ENCODE measurements around the gene CCDC110.

CCDC110 gene

DNA sequence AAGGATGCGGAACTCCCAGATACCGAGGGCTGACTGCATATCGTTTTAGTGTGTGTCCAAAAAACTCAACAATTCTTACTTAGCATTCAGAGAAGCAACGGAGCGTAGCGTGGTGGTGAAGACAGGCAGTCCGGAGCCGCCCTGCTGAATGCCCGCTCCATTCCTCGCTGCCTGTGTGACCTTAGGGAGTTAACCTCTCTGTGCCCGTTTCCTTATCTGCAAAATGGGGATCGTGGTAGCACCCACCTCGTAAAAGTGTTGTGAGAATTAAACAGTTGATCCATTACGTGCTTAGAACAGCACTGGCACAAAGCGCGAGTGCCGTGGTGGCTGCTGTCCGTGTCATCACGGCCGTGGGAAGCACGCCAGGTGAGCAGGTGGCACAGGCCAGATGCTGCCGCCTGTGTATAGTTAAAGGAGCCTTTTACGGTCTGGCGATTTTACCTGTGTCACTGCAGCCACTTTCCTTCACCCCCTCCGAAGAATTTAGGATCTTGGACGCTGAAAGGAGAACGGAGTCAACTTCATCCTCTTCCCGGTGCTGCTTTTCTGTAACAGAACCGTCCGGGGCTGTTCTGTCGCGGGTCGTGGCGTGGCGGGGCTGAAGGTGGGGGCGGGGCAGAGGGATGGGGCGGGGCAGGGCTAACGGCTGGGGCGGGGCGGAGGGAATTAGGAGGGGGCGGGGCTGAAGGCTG lies 885 bp downstream of the CCDC110 start:
- no peak for DNase-seq

DNA sequence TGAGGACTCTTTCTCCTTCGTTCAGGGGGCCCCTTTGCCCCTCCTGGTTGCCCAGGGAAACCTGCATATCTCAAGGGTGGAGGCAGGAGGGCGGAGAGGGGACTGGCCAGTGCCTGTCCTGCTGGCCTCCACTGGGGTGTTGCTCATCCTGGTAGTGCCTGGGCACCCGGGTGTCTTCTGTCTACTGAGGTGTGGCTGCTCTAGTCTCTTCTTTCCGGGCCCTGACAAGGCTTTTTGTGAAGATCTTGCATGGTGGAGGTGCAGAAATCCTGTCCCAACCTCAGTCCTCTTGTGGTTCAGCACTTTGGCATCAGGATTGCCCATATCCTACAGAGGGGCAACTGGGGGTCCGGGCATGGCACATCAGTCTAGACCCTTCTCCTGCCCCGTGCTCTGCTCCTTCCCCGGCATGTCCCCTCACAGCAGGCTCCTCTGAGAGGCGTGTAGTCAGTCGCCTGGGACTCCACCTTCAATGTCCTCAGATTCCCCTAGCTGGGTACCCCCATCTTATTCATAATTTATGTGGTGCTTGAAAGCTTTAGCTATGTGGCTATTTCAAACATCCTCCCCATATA lies 1.9 kb downstream of the CCDC110 start:
- no peak for DNase-seq

DNA sequence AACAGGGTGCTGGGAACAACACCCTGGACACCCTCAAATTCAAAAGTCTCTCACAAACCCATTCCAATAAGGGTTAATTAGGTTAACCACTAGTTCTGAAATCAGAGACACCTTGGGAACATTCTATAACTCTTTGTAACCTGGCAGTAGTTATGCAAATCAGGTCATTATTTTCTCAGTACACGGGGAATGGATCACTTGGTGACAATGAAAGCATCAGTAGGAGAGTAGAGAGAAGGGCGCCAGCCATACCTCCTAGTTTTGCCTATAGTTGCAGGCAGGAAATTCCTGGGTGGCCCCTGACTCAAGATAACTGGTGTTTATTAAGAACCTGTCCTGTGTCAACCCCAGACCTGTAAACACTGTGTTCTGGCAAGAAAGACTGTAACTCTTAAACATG lies 2.5 kb downstream of the CCDC110 start:
- no peak for DNase-seq

DNA sequence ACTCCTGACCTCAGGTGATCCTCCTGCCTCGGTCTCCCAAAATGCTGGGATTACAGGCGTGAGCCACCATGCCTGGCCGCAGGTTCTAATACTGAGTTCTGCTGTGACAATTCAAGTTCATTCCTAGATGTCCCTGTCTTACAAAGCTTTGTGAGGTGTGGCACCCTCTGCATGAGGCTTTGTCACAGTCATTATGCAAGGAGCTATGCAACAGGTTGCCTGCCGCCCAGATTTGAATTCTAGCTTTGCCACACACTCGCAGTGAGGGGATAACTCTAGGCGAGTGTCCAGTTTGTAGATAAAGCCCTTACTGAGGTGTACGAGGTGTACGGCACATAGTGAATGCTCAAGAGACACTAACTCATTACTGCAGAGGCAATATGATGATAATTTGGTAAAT lies 3.5 kb downstream of the CCDC110 start:
- DNase-seq, result no peak

DNA sequence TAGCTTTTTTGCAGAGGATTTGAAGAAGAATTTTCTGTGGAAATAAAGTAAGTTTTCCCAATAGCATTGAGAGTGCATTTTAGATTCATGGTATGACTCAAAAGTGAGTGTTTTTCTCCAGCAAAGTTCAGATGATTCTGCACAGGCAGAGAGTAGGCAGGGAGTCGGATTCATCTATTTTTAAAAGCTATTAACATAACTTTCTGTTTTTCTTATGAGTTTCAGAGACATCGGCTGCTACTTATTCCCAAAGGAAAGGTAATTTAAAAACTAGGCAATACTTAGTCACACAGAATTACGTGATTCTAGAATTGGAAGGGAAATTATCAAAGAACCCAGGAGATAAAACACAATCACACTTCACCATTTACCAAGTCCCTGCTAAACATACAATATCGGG lies 4.4 kb downstream of the CCDC110 start:
- no peak for DNase-seq

DNA sequence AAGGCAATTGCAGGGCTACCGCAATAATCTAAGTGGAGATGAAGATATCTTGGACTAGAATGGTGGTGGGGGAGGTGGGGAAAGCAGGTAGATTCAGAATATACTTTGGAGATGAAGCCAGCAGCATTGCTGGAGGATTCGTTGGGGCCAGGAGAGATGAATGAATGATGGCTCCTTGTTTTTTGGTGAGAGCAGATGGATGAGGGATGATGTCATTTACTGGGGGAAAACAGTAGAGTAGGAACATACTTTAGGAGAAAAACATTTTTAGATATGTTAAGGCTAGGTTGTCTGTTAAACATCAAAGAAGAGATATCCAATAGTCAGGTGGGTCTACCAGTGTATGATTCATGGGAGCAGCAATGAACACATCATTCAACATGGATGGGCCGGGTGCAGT lies 5.8 kb downstream of the CCDC110 start:
- no peak for DNase-seq

DNA sequence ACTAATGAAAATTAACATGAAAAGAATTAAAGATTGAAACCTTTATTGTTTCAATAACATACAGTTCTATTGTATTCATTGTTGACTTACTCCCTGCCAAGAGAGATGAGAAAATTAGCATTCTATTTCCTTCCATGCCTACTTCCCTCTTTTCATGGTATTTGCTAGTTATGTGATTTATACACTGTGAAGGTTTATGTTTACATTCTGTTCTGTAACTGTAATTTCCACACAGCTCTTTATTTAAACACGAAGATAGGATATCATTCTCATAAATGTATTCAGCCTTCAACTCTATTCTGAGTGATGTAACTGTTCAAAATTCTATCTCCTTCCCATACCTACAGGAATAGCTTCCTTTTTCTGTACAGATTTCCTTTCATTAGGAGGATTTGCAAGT lies 6.6 kb downstream of the CCDC110 start:
- DNase-seq, result no peak

DNA sequence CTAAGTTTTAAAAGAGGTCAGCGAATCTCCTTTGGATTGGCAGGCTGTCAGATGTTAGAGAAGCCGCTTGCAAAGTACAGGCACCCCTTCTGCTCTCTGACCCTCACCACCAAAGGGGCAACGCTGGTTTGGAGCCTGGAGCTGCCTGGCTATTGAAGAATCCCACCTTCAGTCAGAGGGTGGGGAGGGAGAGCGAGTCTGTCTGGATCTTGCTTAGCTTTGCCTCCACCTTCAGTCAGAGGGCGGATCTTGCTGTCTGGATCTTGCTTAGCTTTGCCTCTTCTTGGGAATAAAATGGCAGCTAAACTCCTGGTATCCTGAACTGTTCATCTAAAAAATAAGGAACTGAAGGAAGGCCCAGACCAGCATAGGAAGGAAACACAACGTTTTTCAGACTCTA lies 7.3 kb downstream of the CCDC110 start:
- DNase-seq, result no peak

DNA sequence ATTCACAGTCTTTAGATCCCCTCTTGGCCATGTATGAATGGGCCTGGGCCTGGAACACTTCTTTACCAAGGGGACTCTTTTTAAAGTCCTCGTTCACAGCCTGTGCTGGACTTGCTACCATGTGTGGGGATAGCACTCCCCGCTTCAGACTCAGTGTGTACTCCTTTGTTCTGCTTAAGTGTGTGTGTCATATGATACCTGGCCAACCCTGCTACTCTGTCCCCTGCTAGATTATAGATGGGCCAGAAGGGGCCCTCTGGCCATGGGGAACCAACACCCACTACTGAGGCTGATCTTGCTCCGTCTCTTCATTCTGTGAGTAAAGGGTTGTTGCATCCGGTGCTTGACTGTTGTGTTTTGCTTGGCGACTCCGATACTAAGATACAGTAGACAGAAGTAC lies 8.0 kb downstream of the CCDC110 start:
- DNase-seq, result no peak

DNA sequence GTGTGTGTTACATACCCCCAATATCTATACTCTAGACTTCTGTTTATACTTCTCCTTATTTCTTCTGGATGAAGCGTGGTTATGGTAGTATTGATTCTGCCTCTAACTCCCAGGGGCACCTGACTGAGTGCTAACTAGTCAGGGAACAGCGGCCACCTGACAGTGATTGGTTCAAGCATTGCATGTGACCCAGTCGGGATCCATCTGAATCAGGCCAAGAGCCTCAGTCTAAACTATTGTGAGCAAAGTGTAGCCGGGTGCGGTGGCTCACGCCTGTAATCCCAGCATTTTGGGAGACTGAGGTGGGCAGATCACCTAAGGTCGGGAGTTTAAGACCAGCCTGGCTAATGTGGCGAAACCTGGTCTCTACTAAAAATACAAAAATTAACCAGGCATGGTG lies 10.0 kb downstream of the CCDC110 start:
- no peak for DNase-seq

DNA sequence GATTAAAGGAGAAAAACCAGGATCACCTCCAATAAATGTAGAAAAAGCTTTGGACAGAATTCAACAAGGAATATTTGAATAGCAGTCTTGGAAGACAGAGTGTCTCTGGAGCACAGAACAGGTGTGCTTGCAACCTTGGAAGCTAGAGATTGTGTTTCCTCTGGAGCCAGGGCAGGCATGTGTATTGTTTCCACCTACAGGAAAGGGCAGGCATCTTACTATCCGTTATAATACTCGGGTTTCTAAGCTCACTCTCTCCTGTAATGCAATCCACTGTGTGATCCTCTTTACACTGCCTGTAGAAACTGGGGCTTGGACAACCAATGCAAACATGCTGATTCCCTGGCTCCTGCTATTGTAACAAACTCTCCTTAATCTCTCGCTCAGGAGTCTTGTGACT lies 14.4 kb downstream of the CCDC110 start:
- no peak for DNase-seq

DNA sequence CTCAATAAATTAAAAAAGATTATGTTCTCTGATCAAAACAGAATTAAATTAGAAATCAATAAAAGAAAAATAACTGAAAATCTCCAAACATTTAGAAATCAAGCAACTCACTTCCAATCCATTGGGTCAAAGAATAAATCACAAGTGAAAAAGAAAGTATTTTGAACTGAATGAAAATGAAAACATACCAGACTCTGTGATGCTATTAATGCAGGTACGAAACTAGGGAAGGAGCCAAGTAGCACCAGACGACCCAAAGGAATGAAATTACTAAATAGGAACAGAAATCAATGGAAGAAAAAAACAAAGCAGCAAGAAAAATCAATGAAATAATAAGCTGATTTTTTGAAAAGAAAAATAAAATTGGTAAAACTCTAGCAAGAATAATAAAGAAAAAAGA lies 15.4 kb downstream of the CCDC110 start:
- no peak for DNase-seq

DNA sequence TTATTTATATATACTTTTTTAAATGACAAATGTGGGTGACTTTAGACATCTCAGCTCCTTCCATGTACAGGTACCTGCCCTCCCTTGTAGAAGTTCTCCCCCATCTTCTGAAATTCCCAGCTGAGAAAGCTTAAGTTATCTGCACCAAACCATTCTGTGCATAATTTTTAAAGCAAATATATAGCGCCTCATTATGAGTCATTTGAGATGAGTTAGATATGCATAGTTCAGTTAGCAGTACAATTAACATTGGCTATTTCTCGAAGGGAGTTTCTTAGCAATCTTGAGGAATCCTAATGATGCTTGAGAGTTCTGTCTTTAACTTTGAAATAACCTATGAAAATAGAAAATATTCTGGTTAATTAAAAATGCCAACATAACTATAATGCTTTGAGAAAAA lies 26.3 kb downstream of the CCDC110 start:
- DNase-seq, result no peak

DNA sequence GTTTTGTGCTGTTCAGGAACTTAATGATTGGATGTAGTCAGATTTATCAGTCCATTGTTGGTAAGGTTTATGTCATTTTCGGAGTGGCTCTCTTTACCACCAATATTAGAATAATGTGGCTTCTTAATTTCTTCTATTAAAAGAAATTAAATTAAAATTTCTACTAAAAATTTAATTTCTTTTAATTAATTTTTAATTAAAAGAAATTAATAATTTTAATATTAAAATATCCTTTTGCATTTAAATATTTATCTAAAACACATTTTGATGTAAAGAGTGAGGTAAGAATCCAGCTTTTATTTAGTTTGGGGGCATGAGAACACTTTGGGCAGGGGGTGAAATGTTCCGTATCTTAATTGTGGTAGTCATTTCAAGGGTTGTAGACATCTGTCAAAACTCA lies 30.1 kb downstream of the CCDC110 start:
- no peak for DNase-seq

DNA sequence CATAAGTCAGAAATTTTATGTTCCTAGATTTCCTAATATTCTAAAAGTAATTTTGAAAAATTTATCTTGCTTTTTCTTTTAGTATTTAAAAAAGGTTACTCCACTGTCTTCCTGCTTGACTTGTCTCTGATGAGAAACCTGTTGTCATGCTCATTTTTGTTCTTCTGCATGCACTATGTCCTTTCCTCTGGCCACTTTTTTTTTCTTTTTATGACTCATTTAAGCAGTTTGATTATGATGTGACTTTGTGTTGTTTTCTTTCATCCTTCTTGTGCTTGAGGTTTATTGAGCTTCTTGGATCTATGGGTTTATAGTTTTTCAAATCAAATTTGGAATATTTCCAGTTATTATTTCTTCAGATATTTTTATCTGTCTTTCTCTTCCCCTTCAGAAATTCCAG lies 33.7 kb downstream of the CCDC110 start:
- DNase-seq, result no peak

DNA sequence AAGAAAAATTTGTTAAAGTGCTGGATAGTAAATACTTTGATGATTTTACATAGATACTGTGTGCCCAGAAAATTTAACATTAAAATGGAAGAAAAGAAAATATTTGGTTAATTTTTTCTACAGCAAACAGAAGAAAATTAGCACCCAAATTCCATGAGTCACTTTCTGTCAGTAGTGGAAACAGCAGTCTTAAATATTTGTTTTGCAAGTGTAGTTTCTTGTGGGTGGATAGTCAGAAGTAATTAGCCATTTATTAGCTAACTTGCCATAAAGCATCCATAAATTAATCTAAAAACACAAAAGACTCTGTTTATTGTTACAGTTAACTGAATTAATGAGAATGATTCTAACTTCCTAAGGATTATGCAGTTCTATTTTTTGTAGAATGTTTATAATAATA lies 36.1 kb downstream of the CCDC110 start:
- no peak for DNase-seq

DNA sequence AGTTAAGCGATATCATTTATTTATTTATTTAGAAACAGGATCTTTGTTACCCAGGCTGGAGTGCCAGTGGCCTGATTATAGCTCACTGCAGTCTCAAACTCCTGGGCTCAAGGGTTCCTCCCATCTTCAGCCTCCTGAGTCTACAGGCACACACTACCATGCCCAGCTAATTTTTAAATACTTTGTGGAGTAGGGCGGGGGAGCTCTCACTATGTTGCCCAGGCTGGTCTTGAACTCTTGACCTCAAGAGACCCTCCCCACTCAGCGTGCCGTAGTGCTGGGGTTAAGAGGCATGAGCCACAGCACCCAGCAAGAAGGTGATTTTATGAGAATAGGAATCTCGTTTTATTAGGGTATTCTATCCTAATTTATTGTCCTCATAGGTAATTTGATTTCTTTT lies 41.9 kb downstream of the CCDC110 start:
- no peak for DNase-seq

DNA sequence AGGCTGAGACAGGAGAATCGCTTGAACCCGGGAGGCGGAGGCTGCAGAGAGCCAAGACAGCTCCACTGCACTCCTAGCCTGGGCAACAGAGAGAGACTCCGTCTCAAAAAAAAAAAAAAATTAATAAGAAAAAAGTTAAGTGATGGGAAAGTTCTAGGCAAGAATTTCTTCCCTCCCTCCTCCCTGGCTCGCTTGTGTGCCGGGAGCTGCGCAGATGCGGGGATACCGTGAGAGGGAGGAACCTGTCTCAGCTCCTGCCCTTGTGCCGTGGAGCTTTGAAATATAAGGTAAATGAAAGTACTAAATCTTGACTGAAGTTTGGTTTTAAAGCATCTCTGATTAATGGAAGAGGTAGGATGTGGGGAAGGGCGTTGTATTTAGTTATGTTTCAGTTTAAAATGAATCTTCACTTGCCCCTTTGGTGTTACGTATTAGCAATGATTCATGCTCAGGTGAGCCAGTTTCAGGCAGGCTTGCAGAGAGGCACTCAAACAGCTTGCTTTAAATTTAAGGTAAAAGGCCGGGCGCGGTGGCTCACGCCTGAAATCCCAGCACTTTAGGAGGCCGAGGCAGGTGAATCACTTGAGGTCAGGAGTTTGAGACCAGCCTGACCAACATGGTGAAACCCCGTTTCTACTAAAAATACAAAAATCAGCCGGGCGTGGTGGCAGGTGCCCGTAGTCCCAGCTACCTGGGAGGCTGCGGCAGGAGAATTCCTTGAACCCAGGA lies 44.4 kb downstream of the CCDC110 start:
- no peak for DNase-seq

DNA sequence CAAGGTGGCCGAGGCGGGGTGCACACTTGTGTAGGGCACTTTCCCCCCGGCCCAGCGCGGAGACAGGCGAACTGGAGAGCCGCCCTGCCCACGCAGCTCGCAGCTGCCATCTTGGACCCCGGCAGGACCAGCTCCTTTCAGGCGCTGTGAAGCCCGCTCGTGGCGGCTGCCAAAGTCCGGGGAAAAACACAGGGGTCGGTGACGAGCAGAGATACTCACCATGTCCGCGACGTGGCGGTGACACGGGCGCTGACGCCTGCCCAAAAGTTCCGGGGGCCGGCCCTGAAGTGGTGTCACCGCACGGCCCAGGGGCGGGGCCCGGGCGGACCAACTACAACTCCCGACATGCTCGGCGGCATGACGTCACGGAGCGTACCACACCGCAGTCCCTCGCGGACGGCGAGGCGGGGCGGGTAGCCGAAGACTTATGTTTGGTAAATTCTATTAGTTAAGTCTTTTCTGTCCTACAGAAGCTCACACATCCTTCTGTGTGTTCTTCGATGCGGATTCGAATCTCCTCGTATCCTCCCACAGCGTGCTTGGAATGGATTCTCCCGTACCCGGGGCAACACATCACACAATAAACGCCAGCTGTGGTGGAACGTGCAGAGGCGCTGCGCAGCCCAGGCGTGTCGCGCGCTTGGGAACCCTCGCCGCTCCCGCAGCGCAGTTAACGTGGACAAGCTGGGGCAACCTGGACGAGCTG lies 45.7 kb downstream of the CCDC110 start, which contains the start of gene UFSP2:
TSS of gene UFSP2 (minus strand) at position 318 of the 706 bp plus-strand sequence. CDS start at position 222, 96 bp downstream.
- DNase-seq, result peak; percentile 74

DNA sequence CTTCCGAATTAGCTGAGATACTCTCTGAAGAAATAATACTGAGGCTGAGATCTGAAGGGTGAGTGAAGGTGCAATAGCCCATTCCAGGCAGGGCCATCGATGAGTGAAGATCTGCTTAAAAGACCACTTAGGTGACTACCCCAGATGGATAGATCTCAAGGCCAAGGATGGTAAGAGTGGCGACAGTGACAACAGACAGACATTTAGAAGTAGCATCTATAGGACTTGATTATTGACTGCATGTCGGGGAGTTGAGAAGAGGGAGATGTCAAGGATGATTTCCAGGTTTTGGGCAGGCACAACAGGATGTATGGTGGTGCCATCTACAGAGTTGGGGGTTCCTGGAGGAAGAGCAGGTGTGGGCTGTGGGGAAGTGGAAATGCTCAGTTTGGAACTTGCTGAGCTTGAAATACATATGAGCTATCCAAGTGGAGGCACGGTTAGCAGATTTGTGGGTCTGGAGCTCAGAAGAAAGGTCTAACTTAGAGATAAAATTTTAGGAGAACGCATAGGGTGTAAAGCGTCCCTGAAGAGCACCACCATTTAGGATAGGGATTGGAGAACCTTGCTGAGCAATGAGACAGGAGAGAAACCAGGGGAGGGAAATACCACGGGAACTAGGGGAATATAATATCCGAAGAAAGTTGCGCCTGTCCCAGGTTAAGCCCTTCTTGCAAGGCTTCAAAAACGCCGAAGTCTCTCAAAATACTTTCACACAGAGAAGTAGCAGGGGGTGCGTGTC lies 46.5 kb downstream of the CCDC110 start:
- DNase-seq, result no peak

DNA sequence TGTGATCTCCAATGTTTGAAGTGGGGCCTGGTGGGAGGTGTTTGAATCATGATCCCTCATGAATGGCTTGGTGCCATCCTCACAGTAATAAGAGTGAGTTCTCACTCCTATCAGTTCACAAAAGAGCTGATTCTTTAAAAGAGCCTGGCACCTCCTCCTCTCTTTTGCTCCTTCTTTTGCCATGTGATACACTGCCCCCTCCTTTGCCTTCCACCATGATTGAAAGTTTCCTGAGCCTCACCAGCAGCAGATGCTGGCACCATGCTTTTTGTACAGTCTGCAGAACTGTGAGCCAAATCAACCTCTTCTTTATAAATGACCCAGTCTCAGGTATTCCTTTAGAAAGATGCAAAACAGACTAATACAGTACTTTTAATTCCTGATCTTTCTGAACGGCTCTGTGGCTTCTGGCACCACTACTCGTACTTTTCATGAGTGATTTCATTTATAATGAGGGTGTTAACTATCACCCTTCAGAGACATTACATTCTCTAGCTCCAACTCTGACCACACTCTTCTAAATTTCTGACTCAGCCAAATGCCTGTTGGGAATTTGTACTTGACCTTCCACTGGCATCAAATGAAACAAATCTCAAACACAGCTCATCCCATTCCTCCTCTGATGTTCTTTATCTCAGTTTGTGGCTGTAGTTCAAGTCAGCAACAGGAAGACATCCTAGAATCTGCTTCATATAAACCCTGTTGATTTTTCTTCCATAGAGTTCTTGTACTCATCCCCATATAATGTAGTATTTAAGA lies 50.0 kb downstream of the CCDC110 start:
- no peak for DNase-seq

DNA sequence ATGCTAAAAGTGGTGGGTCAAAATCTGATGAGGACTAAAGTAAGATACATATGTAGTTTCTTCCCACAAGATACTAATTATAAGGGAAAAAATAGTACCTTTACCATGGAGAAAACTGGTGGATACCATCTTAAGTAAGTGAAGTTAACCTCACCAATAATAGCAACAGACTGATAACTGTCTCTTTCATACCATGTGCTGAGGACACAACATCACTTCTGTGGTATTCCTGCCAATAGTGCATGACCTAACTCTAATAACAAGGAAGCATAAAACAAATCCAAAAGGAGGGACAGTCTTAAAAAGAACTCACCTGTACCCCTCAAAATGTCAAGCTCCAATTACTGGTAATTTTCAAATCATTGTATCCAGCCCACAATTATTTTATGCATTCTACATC lies 54.6 kb downstream of the CCDC110 start:
- DNase-seq, result no peak
